GM18511 (cell line): Measurements from ENCODE around the gene NCKAP5L.
"Not testable (repeated sequence)": the region's sequence is repeated elsewhere in the genome, so short reads cannot be mapped to it uniquely, and the experiment has no call there.

Experiments used
- ATAC-seq: cut with Tn5 transposase; IDR thresholded peaks from one replicate; pipeline ENCODE4 v1.9.1; 2021; ENCODE audit warnings: mild to moderate bottlenecking, moderate library complexity; ENCODE audit not compliant: unreplicated experiment

Gene NCKAP5L

GRCh38 chr12:49828133-49829091 is at the start of gene NCKAP5L:
Gene NCKAP5L, minus strand, starts transcription at chr12:49828413. Its CDS starts 24,369 bp downstream, at chr12:49804044.
- ATAC-seq = peak; percentile 93

GRCh38 chr12:49877066-49877465 is 48.9 kb upstream of the NCKAP5L start:
- ATAC-seq = no peak

- ATAC-seq = no peak
Observed at GRCh38 chr12:49876070-49876469, 47.9 kb upstream of the NCKAP5L start.

GRCh38 chr12:49875115-49875720 is 47.0 kb upstream of the NCKAP5L start:
- no peak for ATAC-seq

- ATAC-seq = no peak
Observed at GRCh38 chr12:49874142-49874897, 46.1 kb upstream of the NCKAP5L start.

- no peak for ATAC-seq
Observed at GRCh38 chr12:49873361-49873934, 45.2 kb upstream of the NCKAP5L start.

- no peak for ATAC-seq
Observed at GRCh38 chr12:49872781-49873181, 44.6 kb upstream of the NCKAP5L start.

GRCh38 chr12:49872381-49872780 is 44.2 kb upstream of the NCKAP5L start:
- ATAC-seq = no peak

- ATAC-seq = not testable (repeated sequence)
Observed at GRCh38 chr12:49871811-49872251, 43.6 kb upstream of the NCKAP5L start.

GRCh38 chr12:49871263-49871561 is 43.0 kb upstream of the NCKAP5L start:
- no peak for ATAC-seq

- ATAC-seq = no peak
Observed at GRCh38 chr12:49870501-49871262, 42.5 kb upstream of the NCKAP5L start.

GRCh38 chr12:49869816-49870500 is 41.7 kb upstream of the NCKAP5L start:
- ATAC-seq = no peak

GRCh38 chr12:49868952-49869815 is 41.0 kb upstream of the NCKAP5L start:
- no peak for ATAC-seq

GRCh38 chr12:49868449-49868848 is 40.2 kb upstream of the NCKAP5L start:
- no peak for ATAC-seq

- ATAC-seq = no peak
Observed at GRCh38 chr12:49867570-49868341, 39.5 kb upstream of the NCKAP5L start.

- no peak for ATAC-seq
Observed at GRCh38 chr12:49866859-49867569, 38.8 kb upstream of the NCKAP5L start.

GRCh38 chr12:49865782-49866135 is 37.5 kb upstream of the NCKAP5L start:
- no peak for ATAC-seq
